HepG2 (cell line): ENCODE data around the gene ZNF792. TPM values are rescaled to one million over a fixed set of nuclear protein-coding genes. Genes with fewer than 3 reads are reported as not detected.
A peak's percentile ranks its signal among the peaks of the same experiment; 100 is the strongest.

Experiments
- ATF7 ChIP-seq, 2 experiments: fragments of 450-650 bp in 1 of 2; sonication (generic) in 1 of 2; formaldehyde crosslinking in 1 of 2; IDR thresholded peaks; 2 replicates each; pipeline versions ENCODE4 v1.4.0 to v1.6.1; 2016 to 2020; ENCODE audit warnings: antibody characterized with exemption in 1 of 2, mild to moderate bottlenecking in 1 of 2, missing genetic modification reagents in 1 of 2
- CEBPZ ChIP-seq: IDR thresholded peaks from 2 replicates; pipeline ENCODE4 v1.6.1; 2012; ENCODE audit warnings: low read length, improper control_type of control experiment
- DPF2 ChIP-seq: sonication (generic); formaldehyde crosslinking; IDR thresholded peaks from 2 replicates; pipeline ENCODE4 v1.4.0; 2020; ENCODE audit warnings: mild to moderate bottlenecking, low read depth, missing genetic modification reagents, borderline replicate concordance
- GABPA ChIP-seq, 2 experiments: IDR thresholded peaks; 2 replicates each; pipeline ENCODE4 v1.6.1; 2011 to 2016; ENCODE audit warnings: low read depth in 2 of 2, low read length in 1 of 2, missing biosample characterization in 1 of 2, missing genetic modification characterization in 1 of 2
- GRHL1 ChIP-seq: sonication (generic); formaldehyde crosslinking; conservative IDR thresholded peaks from 2 replicates; pipeline ENCODE4 v1.8.0; 2022; ENCODE audit warnings: missing genetic modification reagents
- NCOA1 ChIP-seq: sonication (generic); formaldehyde crosslinking; IDR thresholded peaks from 2 replicates; pipeline ENCODE4 v1.9.0; 2021; ENCODE audit warnings: missing genetic modification reagents
- PAWR ChIP-seq: sonication (generic); formaldehyde crosslinking; IDR thresholded peaks from 2 replicates; pipeline ENCODE4 v1.4.0; 2020; ENCODE audit warnings: missing genetic modification reagents, mild to moderate bottlenecking, borderline replicate concordance
- ZFP41 ChIP-seq: sonication (generic); formaldehyde crosslinking; IDR thresholded peaks from 2 replicates; pipeline ENCODE4 v1.4.0; 2020; ENCODE audit warnings: mild to moderate bottlenecking, missing genetic modification reagents, borderline replicate concordance
- ZFP90 ChIP-seq: sonication (generic); formaldehyde crosslinking; IDR thresholded peaks from 2 replicates; pipeline ENCODE4 v1.8.0; 2022; ENCODE audit warnings: missing genetic modification reagents, mild to moderate bottlenecking, inconsistent platforms, borderline replicate concordance
- ZNF17 ChIP-seq: sonication (generic); formaldehyde crosslinking; IDR thresholded peaks from 2 replicates; pipeline ENCODE4 v1.5.0; 2020; ENCODE audit warnings: mild to moderate bottlenecking, missing genetic modification reagents
- ZNF331 ChIP-seq: sonication (generic); formaldehyde crosslinking; IDR thresholded peaks from 2 replicates; pipeline ENCODE4 v1.4.0; 2020; ENCODE audit warnings: missing genetic modification reagents
- ZNF724P ChIP-seq: sonication (generic); formaldehyde crosslinking; IDR thresholded peaks from 2 replicates; pipeline ENCODE4 v1.8.0; 2022; ENCODE audit warnings: missing genetic modification reagents, borderline replicate concordance
- polyA plus RNA-seq, 8 experiments: library from polyadenylated mRNA; depleted of rRNA in 3 of 8; stranded (reverse) in 7 of 8; unstranded in 1 of 8; fragments of >200 nt; fragmentation: Illumina TruSeq in 4 of 8; extraction: Trizol in 4 of 8; gene quantifications; 2 replicates each; pipeline versions ENCODE4 v1.2.1 to v1.2.3, GENCODE V29; 2011 to 2016; ENCODE audit warnings: low read depth in 4 of 8, missing spikeins in 1 of 8, mixed read lengths in 1 of 8; ENCODE audit not compliant: insufficient read depth in 1 of 8
- total RNA-seq, 5 experiments: library from RNA; depleted of rRNA; stranded (reverse); fragments of >200 nt; fragmentation: Illumina TruSeq; extraction: Trizol; gene quantifications; 2 replicates each; pipeline ENCODE4 v1.2.3, GENCODE V29; 2016; ENCODE audit warnings: low read depth in 1 of 5
- TF ChIP-seq, protein P1 (sequence below): IDR thresholded peaks from 2 replicates; pipeline ENCODE4 v1.6.1; 2016; ENCODE audit warnings: missing genetic modification reagents, missing compliant biosample characterization
- TF ChIP-seq, protein P2 (sequence below): sonication (generic); formaldehyde crosslinking; IDR thresholded peaks from 2 replicates; pipeline ENCODE4 v1.4.0; 2020; ENCODE audit warnings: missing genetic modification reagents
- TF ChIP-seq, protein P3 (sequence below): sonication (generic); formaldehyde crosslinking; conservative IDR thresholded peaks from 2 replicates; pipeline ENCODE4 v1.4.0; 2020; ENCODE audit warnings: missing genetic modification reagents

Gene ZNF792
- total and polyA plus RNA-seq, 2 of the 13 experiments (the other 11 are each of a cell fraction or from before 2014, with no cell fraction given) = 5.5 to 11.5 TPM

DNA sequence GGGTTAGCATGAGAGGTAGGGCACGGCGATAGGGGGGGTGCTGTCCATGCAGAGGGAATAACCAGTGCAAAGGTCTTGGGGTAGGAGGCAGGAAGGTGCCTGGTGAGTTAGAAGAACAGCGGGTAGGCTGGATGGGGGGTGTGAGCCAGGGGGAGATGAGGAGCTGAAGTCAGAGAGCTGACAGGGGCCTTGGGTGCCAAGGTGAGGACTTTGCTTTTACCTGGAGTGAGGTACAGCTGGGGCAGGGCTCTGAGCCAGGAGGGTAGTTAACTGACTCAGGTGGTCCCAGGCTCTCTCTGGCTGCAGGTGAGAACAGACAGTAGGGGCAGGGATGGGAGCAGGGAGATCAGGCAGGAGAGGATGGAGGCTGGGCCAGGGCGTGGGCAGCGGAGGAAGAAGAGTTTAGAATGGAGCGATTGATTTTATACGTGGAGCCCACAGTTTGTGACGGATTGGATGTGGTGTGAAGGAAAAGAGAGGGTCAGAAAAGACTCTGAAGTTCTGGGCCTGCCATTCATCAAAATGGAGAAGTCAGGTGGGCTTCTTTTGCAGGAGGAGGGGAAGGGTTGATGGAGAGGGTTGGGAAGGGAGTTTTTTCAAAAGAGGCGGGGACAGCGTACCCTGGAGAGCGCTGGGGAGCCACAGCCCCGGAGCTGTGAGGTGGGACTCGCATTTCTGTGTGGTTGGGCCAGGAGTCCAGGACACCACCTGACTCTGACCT, 34.9 kb upstream of the ZNF792 start (continued):
- TF ChIP-seq, protein P1, sequence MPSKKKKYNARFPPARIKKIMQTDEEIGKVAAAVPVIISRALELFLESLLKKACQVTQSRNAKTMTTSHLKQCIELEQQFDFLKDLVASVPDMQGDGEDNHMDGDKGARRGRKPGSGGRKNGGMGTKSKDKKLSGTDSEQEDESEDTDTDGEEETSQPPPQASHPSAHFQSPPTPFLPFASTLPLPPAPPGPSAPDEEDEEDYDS = no peak; the same call in 1 of the 2 replicates
- TF ChIP-seq GABPA (IDR thresholded peaks at IDR 0.05; ENCODE audit: low read depth, low read length) (no peak), GABPA (CRISPR knock-in tag; IDR thresholded peaks at IDR 0.05; ENCODE audit: low read depth) (0 out of 2 replicates have a peak, but pooled peaks have one; percentile 3), ZNF724P (CRISPR knock-in tag) (no peak), DPF2 (CRISPR knock-in tag) (no peak), ZFP90 (CRISPR knock-in tag) (peak; percentile 72; the same call in 1 of the 2 replicates), ZNF331 (CRISPR knock-in tag) (peak; percentile 15; the same call in 1 of the 2 replicates), ZFP41 (CRISPR knock-in tag) (no peak), CEBPZ (no peak), PAWR (CRISPR knock-in tag) (no peak), NCOA1 (no peak), ATF7 (IDR thresholded peaks at IDR 0.05) (no peak), ATF7 (CRISPR knock-in tag; IDR thresholded peaks at IDR 0.05) (no peak), ZNF17 (CRISPR knock-in tag) (no peak), GRHL1 (no peak)
- TF ChIP-seq, protein P2, sequence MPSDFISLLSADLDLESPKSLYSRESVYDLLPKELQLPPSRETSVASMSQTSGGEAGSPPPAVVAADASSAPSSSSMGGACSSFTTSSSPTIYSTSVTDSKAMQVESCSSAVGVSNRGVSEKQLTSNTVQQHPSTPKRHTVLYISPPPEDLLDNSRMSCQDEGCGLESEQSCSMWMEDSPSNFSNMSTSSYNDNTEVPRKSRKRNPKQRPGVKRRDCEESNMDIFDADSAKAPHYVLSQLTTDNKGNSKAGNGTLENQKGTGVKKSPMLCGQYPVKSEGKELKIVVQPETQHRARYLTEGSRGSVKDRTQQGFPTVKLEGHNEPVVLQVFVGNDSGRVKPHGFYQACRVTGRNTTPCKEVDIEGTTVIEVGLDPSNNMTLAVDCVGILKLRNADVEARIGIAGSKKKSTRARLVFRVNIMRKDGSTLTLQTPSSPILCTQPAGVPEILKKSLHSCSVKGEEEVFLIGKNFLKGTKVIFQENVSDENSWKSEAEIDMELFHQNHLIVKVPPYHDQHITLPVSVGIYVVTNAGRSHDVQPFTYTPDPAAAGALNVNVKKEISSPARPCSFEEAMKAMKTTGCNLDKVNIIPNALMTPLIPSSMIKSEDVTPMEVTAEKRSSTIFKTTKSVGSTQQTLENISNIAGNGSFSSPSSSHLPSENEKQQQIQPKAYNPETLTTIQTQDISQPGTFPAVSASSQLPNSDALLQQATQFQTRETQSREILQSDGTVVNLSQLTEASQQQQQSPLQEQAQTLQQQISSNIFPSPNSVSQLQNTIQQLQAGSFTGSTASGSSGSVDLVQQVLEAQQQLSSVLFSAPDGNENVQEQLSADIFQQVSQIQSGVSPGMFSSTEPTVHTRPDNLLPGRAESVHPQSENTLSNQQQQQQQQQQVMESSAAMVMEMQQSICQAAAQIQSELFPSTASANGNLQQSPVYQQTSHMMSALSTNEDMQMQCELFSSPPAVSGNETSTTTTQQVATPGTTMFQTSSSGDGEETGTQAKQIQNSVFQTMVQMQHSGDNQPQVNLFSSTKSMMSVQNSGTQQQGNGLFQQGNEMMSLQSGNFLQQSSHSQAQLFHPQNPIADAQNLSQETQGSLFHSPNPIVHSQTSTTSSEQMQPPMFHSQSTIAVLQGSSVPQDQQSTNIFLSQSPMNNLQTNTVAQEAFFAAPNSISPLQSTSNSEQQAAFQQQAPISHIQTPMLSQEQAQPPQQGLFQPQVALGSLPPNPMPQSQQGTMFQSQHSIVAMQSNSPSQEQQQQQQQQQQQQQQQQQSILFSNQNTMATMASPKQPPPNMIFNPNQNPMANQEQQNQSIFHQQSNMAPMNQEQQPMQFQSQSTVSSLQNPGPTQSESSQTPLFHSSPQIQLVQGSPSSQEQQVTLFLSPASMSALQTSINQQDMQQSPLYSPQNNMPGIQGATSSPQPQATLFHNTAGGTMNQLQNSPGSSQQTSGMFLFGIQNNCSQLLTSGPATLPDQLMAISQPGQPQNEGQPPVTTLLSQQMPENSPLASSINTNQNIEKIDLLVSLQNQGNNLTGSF = no peak
- TF ChIP-seq, protein P3, sequence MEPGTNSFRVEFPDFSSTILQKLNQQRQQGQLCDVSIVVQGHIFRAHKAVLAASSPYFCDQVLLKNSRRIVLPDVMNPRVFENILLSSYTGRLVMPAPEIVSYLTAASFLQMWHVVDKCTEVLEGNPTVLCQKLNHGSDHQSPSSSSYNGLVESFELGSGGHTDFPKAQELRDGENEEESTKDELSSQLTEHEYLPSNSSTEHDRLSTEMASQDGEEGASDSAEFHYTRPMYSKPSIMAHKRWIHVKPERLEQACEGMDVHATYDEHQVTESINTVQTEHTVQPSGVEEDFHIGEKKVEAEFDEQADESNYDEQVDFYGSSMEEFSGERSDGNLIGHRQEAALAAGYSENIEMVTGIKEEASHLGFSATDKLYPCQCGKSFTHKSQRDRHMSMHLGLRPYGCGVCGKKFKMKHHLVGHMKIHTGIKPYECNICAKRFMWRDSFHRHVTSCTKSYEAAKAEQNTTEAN = 0 out of 2 replicates have a peak, but pooled peaks have one; percentile 47
